Ishikawa (cell line): ENCODE measurements around the gene GPC1.

ENCODE experiments used
- CEBPB ChIP-seq: IDR thresholded peaks from 2 replicates; pipeline ENCODE4 v1.6.1; 2012
- CREB1 ChIP-seq: IDR thresholded peaks from 2 replicates; pipeline ENCODE4 v1.6.1; 2012; ENCODE audit warnings: low read depth
- EGR1 ChIP-seq: IDR thresholded peaks from 2 replicates; pipeline ENCODE4 v1.6.1; 2012
- EP300 ChIP-seq: IDR thresholded peaks from 2 replicates; pipeline ENCODE4 v1.6.1; 2012; ENCODE audit warnings: borderline replicate concordance
- FOXM1 ChIP-seq: IDR thresholded peaks from 2 replicates; pipeline ENCODE4 v1.6.1; 2012; ENCODE audit warnings: low read depth, borderline replicate concordance
- MAX ChIP-seq: IDR thresholded peaks from 2 replicates; pipeline ENCODE4 v1.6.1; 2012
- NFIC ChIP-seq: IDR thresholded peaks from 2 replicates; pipeline ENCODE4 v1.6.1; 2012
- RAD21 ChIP-seq: IDR thresholded peaks from 2 replicates; pipeline ENCODE4 v1.6.1; 2012; ENCODE audit warnings: low read depth
- REST ChIP-seq: IDR thresholded peaks from 2 replicates; pipeline ENCODE4 v1.6.1; 2012; ENCODE audit warnings: low read depth, mild to moderate bottlenecking
- TAF1 ChIP-seq: IDR thresholded peaks from 2 replicates; pipeline ENCODE4 v1.6.1; 2012; ENCODE audit warnings: low read depth, mild to moderate bottlenecking
- TCF12 ChIP-seq: IDR thresholded peaks from 2 replicates; pipeline ENCODE4 v1.6.1; 2012; ENCODE audit warnings: low read depth
- TEAD4 ChIP-seq: IDR thresholded peaks from 2 replicates; pipeline ENCODE4 v1.6.1; 2012
- USF1 ChIP-seq: IDR thresholded peaks from 2 replicates; pipeline ENCODE4 v1.6.1; 2012
- YY1 ChIP-seq: IDR thresholded peaks from 2 replicates; pipeline ENCODE4 v1.6.1; 2012; ENCODE audit warnings: low read depth
- ZBTB7A ChIP-seq: IDR thresholded peaks from 2 replicates; pipeline ENCODE4 v1.6.1; 2012; ENCODE audit warnings: low read depth

GPC1 gene

GRCh38 chr2:240443891-240444301 is 8.4 kb downstream of the GPC1 start:
- TF ChIP-seq USF1 (no peak), YY1 (no peak), EGR1 (no peak), MAX (no peak), ZBTB7A (no peak), REST (no peak), RAD21 (no peak), TEAD4 (no peak), EP300 (no peak), CEBPB (no peak), NFIC (no peak), TAF1 (no peak), FOXM1 (no peak), CREB1 (no peak), TCF12 (no peak)

- no peak for TF ChIP-seq CEBPB
- TF ChIP-seq TAF1: no peak
- no peak for TF ChIP-seq TEAD4
- no peak for TF ChIP-seq REST
- TF ChIP-seq FOXM1: no peak
- no peak for TF ChIP-seq ZBTB7A
- TF ChIP-seq CREB1: no peak
- TF ChIP-seq EP300: no peak
- TF ChIP-seq YY1: no peak
- TF ChIP-seq RAD21: no peak
- TF ChIP-seq NFIC: no peak
- no peak for TF ChIP-seq TCF12
- TF ChIP-seq EGR1: no peak
- no peak for TF ChIP-seq MAX
- TF ChIP-seq USF1: no peak
These were observed 9.0 kb downstream of the GPC1 start for GRCh38 chr2:240444464-240444863.

- TF ChIP-seq REST (peak; percentile 78), NFIC (no peak)
These were observed 10.6 kb downstream of the GPC1 start for GRCh38 chr2:240445961-240446663.

GRCh38 chr2:240446664-240447175 is 11.3 kb downstream of the GPC1 start:
- TF ChIP-seq EGR1 (no peak), RAD21 (no peak), TAF1 (no peak), CEBPB (no peak), YY1 (no peak), USF1 (no peak), TCF12 (no peak), EP300 (no peak), FOXM1 (no peak), REST (no peak), NFIC (no peak), TEAD4 (no peak), MAX (no peak), ZBTB7A (no peak), CREB1 (no peak)
